Measurements from ENCODE around the gene PRRT1. TPM values are rescaled to one million over a fixed set of nuclear protein-coding genes. Genes with fewer than 3 reads are reported as not detected.

PRRT1 gene
- total and polyA plus RNA-seq, 8 donors, result 0.18 to 6.0 (median 1.4) TPM; not detected in 2

DNA sequence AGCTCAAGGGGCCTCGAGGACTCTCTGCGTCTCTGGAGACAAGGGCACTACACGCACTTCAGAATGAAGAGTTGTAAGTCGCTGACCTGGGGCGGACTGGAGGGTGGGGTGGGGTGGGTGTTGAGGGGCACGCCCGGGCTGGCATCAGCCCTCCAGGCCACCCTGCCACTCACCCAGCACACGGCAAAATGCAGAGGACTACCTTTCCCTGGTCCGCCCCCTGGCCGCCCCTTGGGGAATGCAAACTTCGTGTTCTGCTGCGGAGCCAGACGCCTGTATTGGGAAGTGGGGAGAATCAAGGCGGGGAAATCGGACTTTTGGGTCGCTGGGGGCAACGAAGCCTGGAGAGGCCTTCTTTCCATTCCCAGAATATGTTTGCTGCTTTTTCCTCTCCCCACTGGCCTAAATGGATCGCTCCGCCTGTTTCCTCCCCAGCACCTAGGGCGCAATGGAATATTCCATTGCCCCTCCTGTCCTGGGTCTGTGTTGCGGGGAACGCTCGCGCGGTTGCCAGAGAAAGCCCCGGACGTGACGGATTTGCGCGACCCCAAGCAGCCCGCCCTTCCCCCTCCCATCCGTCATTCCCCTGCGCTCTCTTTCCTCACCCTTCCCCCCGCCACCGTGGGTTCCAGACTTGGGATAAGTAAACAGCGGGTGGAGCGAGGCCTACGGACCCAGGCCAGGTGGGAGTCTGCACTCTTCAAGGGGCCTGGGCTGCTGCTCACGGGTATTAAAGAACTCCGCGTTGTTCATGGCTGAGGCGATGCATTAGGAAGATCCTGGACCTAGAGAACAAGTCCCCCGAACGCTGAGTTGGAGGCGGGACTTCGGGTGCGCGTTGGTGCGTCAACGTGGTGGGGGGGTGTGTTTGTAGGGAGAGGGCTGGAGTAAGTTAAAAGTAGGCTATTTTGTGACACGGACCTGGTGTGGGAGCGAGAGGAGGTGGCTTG, 2.1 kb upstream of the PRRT1 start, which contains the start of gene PPT2:
PPT2 (plus strand) TSS at position 578 of the 950 bp plus-strand sequence. CDS start 454 bp downstream, outside the sequence.
- 1 to 2% (median 1%) methylated on average over 46 to 52 of the region's 52 CpGs for WGBS, 5 donors
- TF ChIP-seq EP300 (IDR thresholded peaks at IDR 0.05) (no peak), POLR2AphosphoS5 (IDR thresholded peaks at IDR 0.05) (peak; percentile 51 to 82 (median 81)), POLR2A (IDR thresholded peaks at IDR 0.05) (no peak)
- TF ChIP-seq, protein P1, sequence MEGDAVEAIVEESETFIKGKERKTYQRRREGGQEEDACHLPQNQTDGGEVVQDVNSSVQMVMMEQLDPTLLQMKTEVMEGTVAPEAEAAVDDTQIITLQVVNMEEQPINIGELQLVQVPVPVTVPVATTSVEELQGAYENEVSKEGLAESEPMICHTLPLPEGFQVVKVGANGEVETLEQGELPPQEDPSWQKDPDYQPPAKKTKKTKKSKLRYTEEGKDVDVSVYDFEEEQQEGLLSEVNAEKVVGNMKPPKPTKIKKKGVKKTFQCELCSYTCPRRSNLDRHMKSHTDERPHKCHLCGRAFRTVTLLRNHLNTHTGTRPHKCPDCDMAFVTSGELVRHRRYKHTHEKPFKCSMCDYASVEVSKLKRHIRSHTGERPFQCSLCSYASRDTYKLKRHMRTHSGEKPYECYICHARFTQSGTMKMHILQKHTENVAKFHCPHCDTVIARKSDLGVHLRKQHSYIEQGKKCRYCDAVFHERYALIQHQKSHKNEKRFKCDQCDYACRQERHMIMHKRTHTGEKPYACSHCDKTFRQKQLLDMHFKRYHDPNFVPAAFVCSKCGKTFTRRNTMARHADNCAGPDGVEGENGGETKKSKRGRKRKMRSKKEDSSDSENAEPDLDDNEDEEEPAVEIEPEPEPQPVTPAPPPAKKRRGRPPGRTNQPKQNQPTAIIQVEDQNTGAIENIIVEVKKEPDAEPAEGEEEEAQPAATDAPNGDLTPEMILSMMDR (IDR thresholded peaks at IDR 0.05), result no peak

DNA sequence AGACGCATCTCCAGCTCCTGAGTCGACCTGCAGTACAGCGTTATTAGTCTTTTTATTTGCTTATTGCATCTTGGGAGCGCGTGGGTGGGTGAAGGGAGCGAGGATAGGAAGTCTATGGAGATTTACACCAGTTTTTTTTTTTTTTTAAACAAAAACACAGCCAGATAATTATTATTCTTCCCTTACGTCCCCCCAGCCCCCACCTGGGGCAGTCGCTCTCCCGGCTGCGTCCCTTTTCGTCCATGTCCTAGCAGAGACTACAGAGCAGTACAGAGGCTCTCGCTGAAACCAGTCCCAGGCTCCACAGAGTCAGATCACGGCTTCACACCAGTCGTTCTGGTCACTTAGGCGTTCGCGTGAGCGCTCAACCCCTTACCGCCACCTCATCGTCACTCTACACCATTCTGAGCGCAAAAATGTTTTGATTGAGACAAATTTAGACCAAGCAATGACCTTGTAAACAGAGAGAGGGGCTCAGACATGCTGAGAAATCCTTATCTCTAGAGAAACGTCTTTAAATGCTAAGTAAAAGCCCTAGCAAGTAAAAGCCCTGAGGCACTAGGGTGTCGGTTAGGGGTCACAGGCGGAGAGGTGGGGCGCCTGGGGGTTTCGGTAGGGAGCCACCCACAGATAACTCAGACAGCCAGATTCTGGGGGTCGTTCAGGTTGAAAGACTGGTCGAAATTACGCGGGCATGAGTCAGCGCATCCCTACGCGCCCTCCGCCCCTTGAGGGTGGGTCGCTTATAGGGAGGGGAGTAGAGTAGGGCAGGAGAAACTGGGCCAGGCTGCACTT, 1.2 kb upstream of the PRRT1 start:
- Histone ChIP-seq H3K4me3 (peak overlapping the region; percentile 59 to 87 (median 78)), H3K27ac (peak overlapping the region; percentile 88 to 94 (median 93)), H3K4me1 (peaks cover 37 to 76% (median 63%) of the 10 kb centered on the region in 4 donors), H3K27me3 (peaks cover 0 to 34% (median 0%) of the 10 kb centered on the region in 3 donors), H3K36me3 (peaks cover 8 to 38% (median 28%) of the 10 kb centered on the region in 4 donors), H3K9me3 (no peaks in the 10 kb centered on the region)
- 19 to 25% (median 21%) methylated on average over 35 of the region's 35 CpGs for WGBS, 5 donors
- intact Hi-C loops (cut with DNase I; ENCODE audit: low total_unique reads), result loop anchor here (5.0 kb wide), 1 partner anchor 36 kb away; no protein-coding TSS in a partner anchor
- TF ChIP-seq, protein P1 (IDR thresholded peaks at IDR 0.05), result no peak
- no peak for TF ChIP-seq POLR2A (IDR thresholded peaks at IDR 0.05)
- TF ChIP-seq POLR2AphosphoS5 (IDR thresholded peaks at IDR 0.05), result no peak
- TF ChIP-seq EP300 (IDR thresholded peaks at IDR 0.05), result no peak
- DNase-seq, result peak; percentile 28 to 82

More for the DNA sequence above, 2.1 kb upstream of the PRRT1 start, which contains the start of gene PPT2:
- Histone ChIP-seq H3K4me1 (peaks cover 37 to 75% (median 62%) of the 10 kb centered on the region in 4 donors), H3K36me3 (peaks cover 14 to 40% (median 34%) of the 10 kb centered on the region in 4 donors), H3K9me3 (no peaks in the 10 kb centered on the region), H3K27ac (peak within 1 kb of the TSS; percentile 88 to 94 (median 93)), H3K27me3 (peaks cover 0 to 27% (median 0%) of the 10 kb centered on the region in 3 donors), H3K4me3 (peak within 1 kb of the TSS; percentile 59 to 87 (median 78))
- DNase-seq, result peak; percentile 82 to 98
- intact Hi-C loops (cut with DNase I; ENCODE audit: low total_unique reads), result loop anchor here (5.0 kb wide), 1 partner anchor 37 kb away; no protein-coding TSS in a partner anchor

DNA sequence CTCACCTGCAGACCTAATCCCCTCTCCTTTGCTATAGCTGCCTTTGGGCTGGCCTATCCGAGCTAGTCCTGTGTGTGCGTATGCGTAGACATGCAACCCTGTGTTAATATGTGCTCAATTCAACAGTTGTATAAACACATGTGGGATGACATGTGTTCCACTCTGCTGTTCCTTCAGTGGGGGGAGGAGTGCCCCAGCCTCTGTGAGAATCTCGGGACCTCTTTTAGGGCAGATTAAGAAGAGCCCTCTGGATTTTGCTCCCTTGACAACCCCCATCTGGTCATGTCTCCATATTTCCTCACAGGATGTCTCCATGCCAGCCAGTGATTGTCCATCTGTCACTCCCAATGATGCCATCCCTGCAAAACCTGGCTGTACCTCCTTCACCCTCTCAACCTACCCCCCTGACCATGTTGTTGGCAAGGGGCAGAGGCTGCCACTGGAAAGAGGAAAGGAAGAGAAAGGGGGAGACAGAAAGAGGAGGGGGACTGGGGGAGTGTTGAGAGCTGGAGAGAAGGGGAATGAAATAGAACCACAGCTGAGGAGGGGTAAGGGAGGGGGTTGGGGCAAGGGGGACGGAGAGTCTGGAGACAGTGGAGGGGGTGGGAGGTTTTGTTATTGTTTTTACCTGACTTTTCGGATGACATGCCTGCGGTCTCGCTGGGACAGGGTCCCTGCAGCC, 417 bp downstream of the PRRT1 start:
- H3K4me1 ChIP-seq, result peaks cover 37 to 71% (median 63%) of the 10 kb centered on the region in 4 donors
- intact Hi-C loops (cut with DNase I; ENCODE audit: low total_unique reads), result loop anchor here (5.0 kb wide), 1 partner anchor 34 kb away; no protein-coding TSS in a partner anchor
- H3K36me3 ChIP-seq, result peaks cover 3 to 21% (median 13%) of the 10 kb centered on the region in 4 donors
- H3K4me3 ChIP-seq, result peak overlapping the region; percentile 59 to 87 (median 78)
- peak overlapping the region in 4 of 5 donors; percentile 88 to 94 (median 94) for H3K27ac ChIP-seq
- no peak for TF ChIP-seq EP300 (IDR thresholded peaks at IDR 0.05)
- TF ChIP-seq POLR2AphosphoS5 (IDR thresholded peaks at IDR 0.05), result no peak
- TF ChIP-seq POLR2A (IDR thresholded peaks at IDR 0.05), result no peak
- TF ChIP-seq, protein P1 (IDR thresholded peaks at IDR 0.05), result no peak
- H3K9me3 ChIP-seq, result no peaks in the 10 kb centered on the region
- peak in 1 of 2 donors; percentile 38 for DNase-seq
- WGBS, 5 donors, result 43 to 69% (median 61%) methylated on average over 6 to 8 of the region's 8 CpGs
- peaks cover 0 to 34% (median 0%) of the 10 kb centered on the region in 3 donors for H3K27me3 ChIP-seq

All from stomach (tissue), 9 donors.